ENCODE results near the gene PARP3.
A peak's percentile ranks its signal among the peaks of the same experiment; 100 is the strongest.

The PARP3 gene

GRCh38 chr3:51934139-51934850, 7.9 kb upstream of the PARP3 start:
- DNase-seq (ENCODE audit: low read depth), result no peak

GRCh38 chr3:51934991-51935885, 6.9 kb upstream of the PARP3 start:
- DNase-seq (ENCODE audit: low read depth), result no peak

DNA sequence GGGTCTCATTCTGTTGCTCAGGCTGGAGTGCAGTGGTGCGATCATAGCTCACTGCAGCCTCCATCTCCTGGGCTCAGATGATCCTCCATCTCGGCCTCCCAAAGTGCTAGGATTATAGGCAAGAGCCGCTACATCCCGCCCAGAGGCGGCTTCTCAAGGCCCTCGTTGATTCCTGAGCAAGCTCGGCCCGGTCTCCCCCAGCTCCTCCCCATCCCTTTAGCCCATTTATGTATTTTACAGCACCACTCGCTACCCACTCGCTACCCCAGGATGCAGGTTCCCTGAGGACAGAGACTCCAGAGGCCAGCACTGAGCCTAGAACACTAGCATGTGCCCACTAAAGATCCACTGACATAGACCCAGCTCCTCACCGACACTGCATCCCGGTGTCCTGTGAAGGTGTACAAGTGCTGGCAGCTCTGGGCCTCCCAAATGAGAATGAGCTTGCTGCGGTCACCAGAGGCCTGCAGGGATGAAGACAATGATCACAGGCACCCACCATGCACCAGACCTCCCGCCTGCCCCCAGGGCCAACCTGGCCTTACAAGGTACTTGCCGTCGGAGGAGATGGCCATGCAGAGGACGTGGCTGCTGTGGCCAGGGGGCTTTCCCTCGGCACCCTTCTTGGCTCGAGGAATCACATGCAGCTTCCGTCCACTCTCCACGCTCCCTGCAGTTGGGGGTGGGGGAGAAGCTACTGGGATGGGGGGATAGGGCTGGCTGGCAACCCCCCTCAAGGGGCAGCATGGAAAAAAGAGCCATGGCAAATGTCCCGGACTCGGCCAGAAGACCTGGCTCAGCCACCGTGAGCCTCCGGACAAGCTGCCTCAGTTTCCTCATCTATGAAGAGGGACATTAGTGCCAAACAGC, 6.0 kb upstream of the PARP3 start:
- no peak for DNase-seq (ENCODE audit: low read depth)

DNA sequence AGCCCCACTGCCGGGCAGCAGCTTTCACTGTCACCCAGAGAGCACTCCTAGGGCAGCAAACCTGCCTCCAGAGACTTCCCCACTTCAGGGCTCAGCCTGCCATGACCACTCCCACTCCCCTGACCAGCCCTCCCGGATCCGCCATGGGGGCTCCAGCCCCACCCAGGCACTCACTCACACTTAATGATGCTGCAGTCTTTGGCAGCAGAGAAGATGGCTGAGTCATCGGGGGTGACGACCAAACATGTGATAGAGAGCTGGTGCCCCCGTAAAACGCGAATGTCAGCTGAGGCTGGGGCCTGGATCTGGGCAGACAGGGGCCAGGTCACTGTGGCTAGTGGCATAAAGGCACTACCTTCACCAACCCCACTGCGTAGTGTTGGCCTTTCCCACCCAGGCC, 5.1 kb upstream of the PARP3 start:
- DNase-seq (ENCODE audit: low read depth), result no peak

DNA sequence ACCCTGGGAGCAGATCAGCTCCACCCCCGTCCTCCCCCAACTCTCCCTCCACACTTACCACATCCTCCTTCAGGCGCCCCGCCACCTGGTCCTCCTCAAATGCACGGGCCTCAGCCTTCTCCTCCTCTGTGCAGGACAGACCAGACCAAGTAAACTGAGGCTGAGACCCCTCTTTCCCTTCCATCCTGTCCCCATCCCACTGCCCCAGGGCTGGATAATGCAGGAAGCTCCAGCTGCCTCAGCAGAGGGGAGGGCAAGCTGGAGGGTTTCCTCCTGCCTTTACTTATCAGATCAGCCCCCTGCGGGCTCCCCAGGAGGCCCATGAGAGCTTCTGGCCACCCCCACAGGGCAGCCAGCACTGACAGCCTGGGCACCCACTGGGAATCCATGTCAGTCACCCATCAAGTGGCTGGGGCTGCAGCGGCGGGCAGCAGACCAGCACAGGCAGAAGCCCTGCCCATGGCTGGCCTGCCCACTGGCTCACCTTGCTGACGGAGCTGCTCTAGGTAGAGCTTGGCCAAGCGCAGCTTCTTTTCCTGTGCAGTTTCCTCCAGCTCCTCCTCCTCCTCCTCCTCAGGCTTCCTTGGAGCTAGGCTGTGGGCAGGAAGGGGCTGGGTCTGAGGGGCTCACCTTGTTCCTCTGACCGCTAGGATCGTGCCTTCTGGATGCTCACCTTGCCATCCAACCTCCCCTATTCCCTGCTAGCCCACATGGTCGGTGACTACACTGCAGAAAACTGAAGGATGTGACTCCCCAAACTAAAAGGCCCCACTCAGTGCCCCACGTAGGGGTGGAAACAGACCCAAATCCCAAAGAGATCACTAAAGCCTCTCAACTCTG, 4.3 kb upstream of the PARP3 start:
- no peak for DNase-seq (ENCODE audit: low read depth)

- DNase-seq (ENCODE audit: low read depth), result no peak
Measured at GRCh38 chr3:51938780-51939425, 3.3 kb upstream of the PARP3 start.

GRCh38 chr3:51940648-51941462, 1.3 kb upstream of the PARP3 start:
- DNase-seq (ENCODE audit: low read depth), result no peak

- no peak for DNase-seq (ENCODE audit: low read depth)
Measured at GRCh38 chr3:51941463-51941797, 733 bp upstream of the PARP3 start.

DNA sequence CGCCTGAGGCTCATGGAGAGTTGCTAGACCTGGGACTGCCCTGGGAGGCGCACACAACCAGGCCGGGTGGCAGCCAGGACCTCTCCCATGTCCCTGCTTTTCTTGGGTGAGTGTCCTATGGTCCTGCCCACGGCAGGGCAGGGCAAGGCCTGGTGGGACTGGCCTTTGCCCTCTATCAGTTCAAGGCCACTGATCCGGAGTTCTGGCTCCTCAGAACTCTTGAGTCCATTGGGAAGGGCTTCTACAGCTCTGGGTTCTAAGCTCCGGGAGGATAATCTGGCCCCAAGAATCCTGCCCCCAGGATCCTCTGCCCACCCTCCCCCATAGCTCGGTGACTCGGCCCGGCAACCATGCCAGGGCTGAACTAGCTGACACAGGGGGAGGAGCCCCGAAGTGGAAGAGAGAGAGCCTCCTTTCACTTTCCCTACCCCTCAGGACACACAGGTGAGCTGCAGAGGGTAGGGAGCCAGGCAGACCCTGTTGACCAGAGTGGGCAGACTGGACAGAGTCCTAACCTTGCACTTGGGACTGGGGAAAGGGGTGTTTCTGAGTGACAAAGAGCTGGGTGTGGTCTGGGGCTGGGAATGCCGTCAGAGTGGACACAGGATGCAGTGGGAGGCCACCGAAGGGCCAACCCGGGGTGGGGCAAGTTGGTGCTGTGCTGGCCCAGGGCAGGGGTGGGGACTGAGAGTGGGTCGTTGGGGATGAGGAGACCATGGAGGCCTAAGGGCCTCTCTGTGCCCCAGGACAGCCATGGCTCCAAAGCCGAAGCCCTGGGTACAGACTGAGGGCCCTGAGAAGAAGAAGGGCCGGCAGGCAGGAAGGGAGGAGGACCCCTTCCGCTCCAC, 664 bp downstream of the PARP3 start:
- peak; percentile 56 for DNase-seq (ENCODE audit: low read depth)

GRCh38 chr3:51943451-51944391, 1.6 kb downstream of the PARP3 start:
- DNase-seq (ENCODE audit: low read depth), result no peak

GRCh38 chr3:51944451-51945021, 2.4 kb downstream of the PARP3 start:
- no peak for DNase-seq (ENCODE audit: low read depth)

DNA sequence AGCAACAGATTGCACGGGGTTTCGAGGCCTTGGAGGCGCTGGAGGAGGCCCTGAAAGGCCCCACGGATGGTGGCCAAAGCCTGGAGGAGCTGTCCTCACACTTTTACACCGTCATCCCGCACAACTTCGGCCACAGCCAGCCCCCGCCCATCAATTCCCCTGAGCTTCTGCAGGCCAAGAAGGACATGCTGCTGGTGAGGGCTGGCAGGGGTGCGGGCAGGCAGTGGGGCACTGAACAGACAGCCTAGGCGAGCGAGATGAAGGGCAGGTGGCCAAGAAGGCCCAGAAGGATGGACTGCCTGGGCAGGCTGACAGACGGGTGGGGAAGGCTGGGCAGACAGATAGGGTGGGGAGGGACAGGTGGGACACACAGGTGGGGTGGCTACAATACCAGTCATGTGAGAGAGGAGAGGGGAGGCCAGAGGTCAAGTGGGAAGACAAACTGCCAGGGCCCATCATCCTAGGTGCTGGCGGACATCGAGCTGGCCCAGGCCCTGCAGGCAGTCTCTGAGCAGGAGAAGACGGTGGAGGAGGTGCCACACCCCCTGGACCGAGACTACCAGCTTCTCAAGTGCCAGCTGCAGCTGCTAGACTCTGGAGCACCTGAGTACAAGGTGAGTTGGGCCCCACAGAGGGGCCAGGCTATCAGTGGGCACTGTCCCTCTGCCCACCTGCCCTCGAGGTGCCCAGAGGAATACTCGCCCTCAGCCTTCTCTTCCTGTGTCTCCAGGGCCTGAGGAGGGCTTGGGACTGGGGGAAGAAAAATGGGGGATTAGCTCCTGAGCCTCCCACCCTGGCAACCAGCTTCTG, 3.1 kb downstream of the PARP3 start:
- DNase-seq (ENCODE audit: low read depth), result no peak

GRCh38 chr3:51945926-51946705, 4.0 kb downstream of the PARP3 start:
- no peak for DNase-seq (ENCODE audit: low read depth)

GRCh38 chr3:51946796-51947195, 4.6 kb downstream of the PARP3 start:
- DNase-seq (ENCODE audit: low read depth), result no peak

DNA sequence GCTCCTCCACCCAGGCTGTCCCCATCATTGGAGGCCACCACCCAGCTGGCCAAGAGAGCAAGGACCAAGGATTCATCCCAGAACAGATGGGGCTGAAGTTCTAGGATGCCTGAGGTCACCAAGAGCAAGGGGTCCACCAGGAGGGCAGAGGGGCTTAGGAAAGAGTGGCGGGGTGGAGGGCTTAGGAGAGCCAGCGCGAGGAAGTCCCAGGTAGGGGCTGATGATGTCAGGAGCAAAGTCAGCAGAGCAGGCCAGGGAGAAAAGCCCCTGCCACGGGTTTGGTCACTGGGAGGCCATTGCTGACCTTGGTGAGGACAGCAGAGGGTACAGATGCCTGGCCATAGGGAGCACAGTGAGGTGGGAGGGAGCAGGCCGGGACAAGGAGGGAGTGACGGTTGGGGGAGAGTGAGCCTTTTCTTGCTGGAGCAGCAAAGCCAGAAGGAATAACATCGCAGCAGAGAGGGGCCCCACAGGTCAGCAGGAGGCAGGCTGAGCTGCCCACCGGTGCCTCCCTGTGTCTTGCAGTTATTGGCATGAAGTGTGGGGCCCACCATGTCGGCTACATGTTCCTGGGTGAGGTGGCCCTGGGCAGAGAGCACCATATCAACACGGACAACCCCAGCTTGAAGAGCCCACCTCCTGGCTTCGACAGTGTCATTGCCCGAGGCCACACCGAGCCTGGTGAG, 5.2 kb downstream of the PARP3 start:
- no peak for DNase-seq (ENCODE audit: low read depth)
